NB4 (cell line): ENCODE results near the gene PRAMEF7.
"Not testable (repeated sequence)": the region's sequence is repeated elsewhere in the genome, so short reads cannot be mapped to it uniquely, and the experiment has no call there.

ENCODE experiments used
- CTCF ChIP-seq: IDR thresholded peaks from one replicate; pipeline ENCODE4 v1.5.1; 2012; ENCODE audit warnings: low read depth, low read length
- MYC ChIP-seq: IDR thresholded peaks from 2 replicates; pipeline ENCODE4 v1.6.1; 2011; ENCODE audit warnings: low read depth, low read length

- not testable (repeated sequence) for TF ChIP-seq CTCF, MYC
Observed at GRCh38 chr1:12903793-12904572, 12.4 kb upstream of the PRAMEF7 start.
